Calu3 (cell line): Measurements from ENCODE around the gene KRTAP5-7. TPM values are rescaled to one million over a fixed set of nuclear protein-coding genes. Genes with fewer than 3 reads are reported as not detected.

ENCODE experiments used
- BruUV-seq: library from RNA; stranded (reverse); fragments of 400-500 nt; replicated peaks from 2 replicates; lab custom pipeline; 2021; lab: Mats Ljungman, UMichigan
- CTCF ChIA-PET: fragments of 300-600 bp; sonication (Branson Sonifier 250); formaldehyde crosslinking; loops from one replicate; lab custom pipeline; 2022; ENCODE audit warnings: antibody characterized with exemption; lab: Charles Lee
- DNase-seq: peaks from one replicate; pipeline ENCODE4 v3.0.0; 2022
- H3K27ac Mint-ChIP-seq: one replicate; pipeline ENCODE4 v1.8.0; 2022; ENCODE audit warnings: mixed read lengths; ENCODE audit not compliant: unreplicated experiment
- H3K27me3 Mint-ChIP-seq: one replicate; pipeline ENCODE4 v1.8.0; 2022; ENCODE audit warnings: mixed read lengths; ENCODE audit not compliant: unreplicated experiment
- H3K36me3 Mint-ChIP-seq: one replicate; pipeline ENCODE4 v1.8.0; 2022; ENCODE audit warnings: mild to moderate bottlenecking, moderate library complexity, mixed read lengths; ENCODE audit not compliant: insufficient read depth, unreplicated experiment
- H3K4me1 Mint-ChIP-seq: one replicate; pipeline ENCODE4 v1.8.0; 2022; ENCODE audit warnings: mild to moderate bottlenecking, low read depth, mixed read lengths; ENCODE audit not compliant: unreplicated experiment
- H3K4me3 Mint-ChIP-seq: one replicate; pipeline ENCODE4 v1.8.0; 2022; ENCODE audit warnings: mild to moderate bottlenecking, low read depth, moderate library complexity, mixed read lengths; ENCODE audit not compliant: unreplicated experiment
- H3K9me3 Mint-ChIP-seq: one replicate; pipeline ENCODE4 v1.8.0; 2022; ENCODE audit warnings: low read depth, mixed read lengths; ENCODE audit not compliant: unreplicated experiment
- intact Hi-C: fragments of 100-400 bp; cut with micrococcal nuclease; formaldehyde crosslinking; loops from one replicate; pipeline ENCODE4 v1.10.0; 2022; ENCODE audit not compliant: unreplicated experiment
- total RNA-seq: library from RNA; stranded (reverse); gene quantifications from 2 replicates; pipeline ENCODE4 v1.2.3, GENCODE V29; 2022
- TF ChIP-seq, protein P1 (sequence below): fragments of 200-600 bp; IDR thresholded peaks from one replicate; pipeline ENCODE4 v1.8.0; 2022; ENCODE audit warnings: antibody characterized with exemption; ENCODE audit not compliant: unreplicated experiment

Gene KRTAP5-7
- total RNA-seq, 1 experiment from 2014 or later, result not detected

GRCh38 chr11:71548120-71548519 lies 21.1 kb downstream of the KRTAP5-7 start, which contains the start of gene KRTAP5-9:
KRTAP5-9 (plus strand) TSS chr11:71548420; CDS start chr11:71548658, 238 bp downstream.
- CTCF ChIA-PET, result interaction anchor here (2.0 kb wide), 1 partner anchor 12 kb away, joined by 4 read pairs; no protein-coding TSS in a partner anchor
- intact Hi-C loops, result no loop called here
- Mint-ChIP-seq H3K27me3 (peaks cover 84% of the 10 kb centered on the region), H3K9me3 (peaks cover 3% of the 10 kb centered on the region), H3K4me3 (no peak within 1 kb of the TSS), H3K4me1 (peaks cover 6% of the 10 kb centered on the region), H3K27ac (no peak within 1 kb of the TSS), H3K36me3 (no peaks in the 10 kb centered on the region)
- no peak for DNase-seq
- BruUV-seq, result no TSS peak
- TF ChIP-seq, protein P1, sequence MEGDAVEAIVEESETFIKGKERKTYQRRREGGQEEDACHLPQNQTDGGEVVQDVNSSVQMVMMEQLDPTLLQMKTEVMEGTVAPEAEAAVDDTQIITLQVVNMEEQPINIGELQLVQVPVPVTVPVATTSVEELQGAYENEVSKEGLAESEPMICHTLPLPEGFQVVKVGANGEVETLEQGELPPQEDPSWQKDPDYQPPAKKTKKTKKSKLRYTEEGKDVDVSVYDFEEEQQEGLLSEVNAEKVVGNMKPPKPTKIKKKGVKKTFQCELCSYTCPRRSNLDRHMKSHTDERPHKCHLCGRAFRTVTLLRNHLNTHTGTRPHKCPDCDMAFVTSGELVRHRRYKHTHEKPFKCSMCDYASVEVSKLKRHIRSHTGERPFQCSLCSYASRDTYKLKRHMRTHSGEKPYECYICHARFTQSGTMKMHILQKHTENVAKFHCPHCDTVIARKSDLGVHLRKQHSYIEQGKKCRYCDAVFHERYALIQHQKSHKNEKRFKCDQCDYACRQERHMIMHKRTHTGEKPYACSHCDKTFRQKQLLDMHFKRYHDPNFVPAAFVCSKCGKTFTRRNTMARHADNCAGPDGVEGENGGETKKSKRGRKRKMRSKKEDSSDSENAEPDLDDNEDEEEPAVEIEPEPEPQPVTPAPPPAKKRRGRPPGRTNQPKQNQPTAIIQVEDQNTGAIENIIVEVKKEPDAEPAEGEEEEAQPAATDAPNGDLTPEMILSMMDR, result no peak

DNA sequence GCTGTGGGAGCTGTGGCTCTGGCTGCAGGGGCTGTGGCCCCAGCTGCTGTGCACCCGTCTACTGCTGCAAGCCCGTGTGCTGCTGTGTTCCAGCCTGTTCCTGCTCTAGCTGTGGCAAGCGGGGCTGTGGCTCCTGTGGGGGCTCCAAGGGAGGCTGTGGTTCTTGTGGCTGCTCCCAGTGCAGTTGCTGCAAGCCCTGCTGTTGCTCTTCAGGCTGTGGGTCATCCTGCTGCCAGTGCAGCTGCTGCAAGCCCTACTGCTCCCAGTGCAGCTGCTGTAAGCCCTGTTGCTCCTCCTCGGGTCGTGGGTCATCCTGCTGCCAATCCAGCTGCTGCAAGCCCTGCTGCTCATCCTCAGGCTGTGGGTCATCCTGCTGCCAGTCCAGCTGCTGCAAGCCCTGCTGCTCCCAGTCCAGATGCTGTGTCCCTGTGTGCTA lies 21.7 kb downstream of the KRTAP5-7 start:
- intact Hi-C loops, result no loop called here
- no TSS peak for BruUV-seq
- no peaks in the 10 kb centered on the region for H3K36me3 Mint-ChIP-seq
- H3K4me1 Mint-ChIP-seq, result peaks cover under 1% of the 10 kb centered on the region
- H3K27ac Mint-ChIP-seq, result no peak overlapping the region
- no peak overlapping the region for H3K4me3 Mint-ChIP-seq
- DNase-seq, result no peak
- H3K27me3 Mint-ChIP-seq, result peaks cover 78% of the 10 kb centered on the region
- H3K9me3 Mint-ChIP-seq, result peaks cover 3% of the 10 kb centered on the region
- CTCF ChIA-PET, result interaction anchor here (2.0 kb wide), 1 partner anchor 11 kb away, joined by 4 read pairs; no protein-coding TSS in a partner anchor
- TF ChIP-seq, protein P1, result no peak

DNA sequence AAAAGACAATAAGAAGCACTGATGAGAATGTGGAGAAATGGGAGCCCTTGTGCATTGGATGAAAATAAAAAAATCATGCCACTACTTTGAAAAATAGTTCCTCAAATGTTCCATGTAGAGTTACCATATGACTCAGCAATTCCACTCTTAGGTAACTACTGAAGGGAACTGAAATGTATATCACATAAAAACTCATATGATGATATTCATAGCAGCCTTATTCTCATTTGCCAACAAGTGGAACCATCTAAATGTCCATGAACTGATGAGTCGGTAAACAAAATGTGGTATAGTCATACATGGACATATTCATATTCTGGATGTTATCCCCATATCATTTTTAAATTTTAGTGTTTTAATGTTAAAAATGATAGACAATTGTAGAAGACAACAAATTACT lies 24.6 kb downstream of the KRTAP5-7 start:
- Mint-ChIP-seq H3K27me3 (peaks cover 57% of the 10 kb centered on the region), H3K4me3 (no peak overlapping the region), H3K36me3 (no peaks in the 10 kb centered on the region), H3K4me1 (no peaks in the 10 kb centered on the region), H3K9me3 (no peaks in the 10 kb centered on the region), H3K27ac (no peak overlapping the region)
- no TSS peak for BruUV-seq
- intact Hi-C loops, result no loop called here
- no peak for DNase-seq
- CTCF ChIA-PET, result no interaction called here
- TF ChIP-seq, protein P1, result no peak

GRCh38 chr11:71554996-71555395 lies 27.9 kb downstream of the KRTAP5-7 start:
- no peak for DNase-seq
- intact Hi-C loops, result no loop called here
- peaks cover 57% of the 10 kb centered on the region for H3K27me3 Mint-ChIP-seq
- TF ChIP-seq, protein P1, result no peak
- H3K4me3 Mint-ChIP-seq, result no peak overlapping the region
- no peaks in the 10 kb centered on the region for H3K36me3 Mint-ChIP-seq
- H3K9me3 Mint-ChIP-seq, result no peaks in the 10 kb centered on the region
- no peaks in the 10 kb centered on the region for H3K4me1 Mint-ChIP-seq
- no peak overlapping the region for H3K27ac Mint-ChIP-seq
- BruUV-seq, result no TSS peak
- CTCF ChIA-PET, result no interaction called here
